D721Med (cell line): ENCODE results near the gene GNPDA1.

Experiments
- DNase-seq: peaks from one replicate; pipeline ENCODE4 v3.0.0; 2011; ENCODE audit warnings: low spot score; ENCODE audit not compliant: insufficient read length
- FAIRE-seq: peaks from 2 replicates; lab custom pipeline; 2011; peaks lifted over from hg19 to GRCh38; lab: Jason Lieb, UNC
- CTCF ChIP-seq: IDR thresholded peaks from 2 replicates; pipeline ENCODE4 v1.5.1; 2012; ENCODE audit warnings: mild to moderate bottlenecking, control low read depth; ENCODE audit not compliant: insufficient read depth; ENCODE audit errors: missing control alignments

Gene GNPDA1

GRCh38 chr5:142032747-142033631 lies 20.2 kb upstream of the GNPDA1 start:
- no peak for FAIRE-seq
- no peak for DNase-seq
- TF ChIP-seq CTCF: no peak

DNA sequence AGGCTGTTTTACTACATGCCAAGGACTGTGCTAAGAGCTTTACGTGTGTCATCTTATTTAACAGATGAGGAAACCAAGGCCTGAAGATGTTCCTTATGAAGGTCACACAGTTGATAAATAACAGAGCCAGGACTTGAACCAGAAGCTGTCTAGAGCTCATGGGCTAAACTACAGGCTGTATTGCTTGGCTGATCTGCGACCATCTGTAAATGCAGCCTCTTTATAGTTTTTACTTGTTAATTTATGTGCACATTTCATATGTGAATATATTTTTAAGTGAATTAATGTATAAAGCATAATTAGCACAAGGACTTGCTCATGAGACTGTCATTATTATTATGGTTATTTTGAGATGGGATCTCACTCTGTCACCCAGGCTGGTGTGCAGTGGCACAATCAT lies 19.3 kb upstream of the GNPDA1 start:
- FAIRE-seq: no peak
- no peak for TF ChIP-seq CTCF
- DNase-seq: no peak

DNA sequence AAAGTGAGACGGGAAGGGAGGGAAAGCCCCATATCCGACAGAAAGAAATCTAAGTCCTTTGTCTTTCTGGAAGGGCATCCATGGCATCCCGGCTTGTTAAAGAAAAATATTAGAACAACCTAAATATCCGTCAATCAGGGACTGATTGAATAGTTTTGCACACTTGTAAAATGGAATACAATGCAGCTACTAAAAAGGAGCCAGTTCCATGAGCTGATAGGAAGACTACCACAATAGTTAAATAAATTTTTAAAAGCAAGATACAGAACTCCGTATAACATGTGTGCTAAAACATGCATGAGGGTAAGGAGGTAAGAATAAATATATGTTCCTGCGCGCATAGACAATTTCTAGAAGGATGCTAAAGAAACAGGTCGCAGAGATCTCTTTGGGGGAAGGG lies 12.8 kb upstream of the GNPDA1 start:
- DNase-seq (no peak), FAIRE-seq (no peak)
- no peak for TF ChIP-seq CTCF

DNA sequence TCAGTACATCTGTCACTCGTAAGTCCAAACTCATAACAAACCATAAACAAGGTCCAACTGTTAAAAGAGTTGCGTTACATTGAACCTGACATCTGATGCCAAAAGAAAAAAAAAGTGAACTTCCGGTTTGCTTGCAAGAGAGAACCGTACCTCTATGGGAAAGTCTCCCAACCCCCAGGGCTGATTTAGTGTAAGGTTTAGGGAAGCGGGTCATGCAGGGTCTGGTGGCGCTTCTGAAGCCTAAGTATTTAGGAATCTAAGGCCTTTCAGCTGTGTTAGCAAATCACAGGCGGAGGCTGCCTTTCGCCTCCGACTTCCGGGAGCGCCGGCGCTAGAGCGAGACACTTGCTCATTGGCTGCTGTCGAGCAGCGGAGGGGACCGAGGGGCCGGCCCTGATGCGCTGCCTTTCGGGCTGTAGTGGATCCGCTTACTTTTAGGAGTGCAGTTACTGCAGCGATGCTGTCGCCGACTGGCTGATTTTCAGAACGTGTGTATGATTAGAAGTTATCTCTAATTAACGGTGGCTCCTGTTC lies 12.0 kb upstream of the GNPDA1 start:
- FAIRE-seq: no peak
- no peak for TF ChIP-seq CTCF
- peak; percentile 79 for DNase-seq

GRCh38 chr5:142023836-142024235 lies 11.0 kb upstream of the GNPDA1 start:
- DNase-seq (no peak), FAIRE-seq (no peak)
- no peak for TF ChIP-seq CTCF

GRCh38 chr5:142020122-142020659 lies 7.4 kb upstream of the GNPDA1 start:
- TF ChIP-seq CTCF: no peak
- FAIRE-seq: no peak
- no peak for DNase-seq

DNA sequence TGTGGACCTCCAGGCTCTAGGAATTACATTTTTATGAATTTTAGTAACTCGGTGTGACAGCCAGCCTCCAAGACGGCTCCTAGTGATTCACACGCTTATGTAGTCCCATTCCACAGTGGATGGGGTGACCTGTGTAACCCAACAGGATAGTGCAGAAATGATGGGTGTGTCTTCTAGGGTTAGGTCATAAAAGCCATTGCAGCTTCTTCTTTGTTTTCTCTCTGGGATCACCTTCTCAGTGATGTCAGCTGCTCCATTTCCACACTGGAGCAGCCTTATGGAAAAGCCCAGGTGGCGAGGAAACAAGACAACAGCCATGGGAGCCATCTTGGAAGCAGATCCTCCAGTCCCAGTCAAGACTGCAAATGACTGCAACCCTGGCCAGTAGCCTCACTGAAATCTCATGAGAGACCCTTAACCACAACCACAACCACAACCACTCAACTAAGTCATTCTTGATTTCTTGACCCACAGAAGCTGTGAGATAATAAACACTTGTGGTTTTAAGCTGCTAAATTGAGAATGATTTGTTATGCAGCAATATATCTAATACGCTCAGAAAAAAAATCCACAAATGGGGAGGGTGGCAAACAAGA lies 5.1 kb upstream of the GNPDA1 start:
- no peak for FAIRE-seq
- TF ChIP-seq CTCF: no peak

More for the DNA sequence above, 5.1 kb upstream of the GNPDA1 start:
- no peak for DNase-seq
